Fibroblast of villous mesenchyme (primary cell): Measurements from ENCODE around the gene GCAT. TPM values are rescaled to one million over a fixed set of nuclear protein-coding genes. Genes with fewer than 3 reads are reported as not detected.
A peak's percentile ranks its signal among the peaks of the same experiment; 100 is the strongest.

Experiments used
- DNase-seq: peaks from one replicate; pipeline ENCODE4 v3.0.0-alpha.2; 2010; ENCODE audit warnings: low read depth
- H3K4me3 ChIP-seq: 2 replicates; pipeline ENCODE4 v1.5.1; 2011; ENCODE audit warnings: low read depth, mild to moderate bottlenecking, low read length
- CTCF ChIP-seq: IDR thresholded peaks from 2 replicates; pipeline ENCODE4 v1.5.1; 2012; ENCODE audit warnings: low read depth, mild to moderate bottlenecking, low read length; ENCODE audit not compliant: insufficient read depth
- total RNA-seq: library from RNA; depleted of rRNA; stranded (reverse); fragments of >200 nt; gene quantifications from 2 replicates; pipeline ENCODE4 v1.2.3, GENCODE V29; 2012

The GCAT gene
- total RNA-seq, 1 donor, result 31.1 TPM

GRCh38 chr22:37771702-37772427 lies 35.9 kb upstream of the GCAT start:
- TF ChIP-seq CTCF, result no peak
- DNase-seq, result no peak

GRCh38 chr22:37774728-37775127 lies 33.0 kb upstream of the GCAT start:
- DNase-seq, result no peak
- no peak overlapping the region for H3K4me3 ChIP-seq
- TF ChIP-seq CTCF, result no peak

More at GRCh38 chr22:37771702-37772427, 35.9 kb upstream of the GCAT start:
- no peak overlapping the region for H3K4me3 ChIP-seq

DNA sequence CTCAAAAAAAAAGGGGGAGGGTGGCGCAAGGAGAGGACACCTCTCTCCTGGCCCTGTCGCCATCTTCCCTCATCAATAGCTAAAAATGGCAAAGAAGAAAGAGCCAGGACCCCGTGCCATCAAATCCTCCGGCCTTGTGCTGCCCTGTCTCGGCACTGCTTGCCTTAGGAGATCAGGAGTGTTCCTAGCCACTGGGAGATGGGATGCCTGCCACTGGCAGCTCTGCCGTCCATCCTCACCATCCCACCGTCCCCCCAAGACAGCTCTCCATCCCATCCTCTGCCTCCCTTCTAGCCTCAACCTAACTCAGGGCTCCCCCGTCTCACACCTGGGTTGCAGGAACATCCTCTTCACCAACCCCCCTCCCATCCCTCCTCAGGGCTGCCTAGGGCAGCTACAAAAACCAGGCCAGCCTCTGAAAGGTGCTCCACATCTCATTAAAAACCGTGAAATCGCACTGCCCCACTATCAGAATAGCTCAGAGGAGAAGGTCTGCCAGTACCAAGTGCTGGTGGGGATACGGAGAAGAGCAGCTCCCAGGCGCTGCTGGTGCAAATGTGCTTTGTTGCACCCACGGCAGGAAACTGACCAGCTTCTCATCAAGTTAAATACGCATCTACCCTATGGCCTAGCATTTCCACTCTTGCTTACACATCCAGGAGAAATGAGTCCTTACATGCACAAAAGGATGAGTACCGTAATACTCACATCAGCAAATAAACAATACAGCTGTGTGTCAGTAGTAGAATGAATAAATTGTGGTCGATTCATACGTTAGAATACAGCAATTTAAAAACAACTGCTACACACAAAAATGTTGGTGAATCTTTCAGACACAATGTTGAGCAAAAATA lies 31.7 kb upstream of the GCAT start:
- H3K4me3 ChIP-seq, result no peak overlapping the region
- TF ChIP-seq CTCF, result no peak
- DNase-seq, result peak; percentile 51

GRCh38 chr22:37776639-37777005 lies 31.1 kb upstream of the GCAT start:
- no peak for TF ChIP-seq CTCF
- DNase-seq, result peak; percentile 43
- no peak overlapping the region for H3K4me3 ChIP-seq

DNA sequence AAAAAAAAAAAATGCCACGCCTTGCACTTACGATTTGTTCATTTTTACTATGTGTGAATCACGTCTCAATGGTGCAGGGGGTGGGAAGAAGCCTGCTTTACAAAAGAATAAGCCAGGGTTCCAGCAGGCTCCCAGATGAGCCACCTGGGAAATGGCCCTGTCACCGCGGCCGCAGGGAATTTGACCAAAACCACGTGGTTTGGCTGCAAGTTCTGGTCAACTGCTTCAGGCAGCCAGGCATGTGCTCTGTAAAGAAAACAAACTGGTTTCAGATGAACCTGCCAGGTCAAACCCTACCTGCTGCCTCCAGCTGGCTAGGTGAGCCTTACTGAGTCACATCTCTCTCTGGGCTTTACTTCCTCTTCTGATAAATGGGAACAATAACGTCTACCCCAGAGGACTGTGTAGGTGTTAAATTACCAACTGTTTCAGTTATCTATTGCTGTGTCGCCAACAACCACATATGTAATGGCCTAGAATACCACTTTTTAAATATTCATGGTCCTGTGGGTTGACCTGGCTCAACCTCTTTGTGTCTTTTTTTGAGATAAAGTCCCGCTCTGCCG lies 30.5 kb upstream of the GCAT start:
- peak overlapping the region; percentile 9 for H3K4me3 ChIP-seq
- no peak for TF ChIP-seq CTCF

GRCh38 chr22:37778370-37779009 lies 29.2 kb upstream of the GCAT start:
- DNase-seq, result no peak
- H3K4me3 ChIP-seq, result no peak overlapping the region
- TF ChIP-seq CTCF, result no peak

More for the DNA sequence above, 30.5 kb upstream of the GCAT start:
- DNase-seq, result peak; percentile 83
